GM18858 (cell line): ENCODE results near the gene CELA1.

ENCODE experiments used
- ATAC-seq: cut with Tn5 transposase; IDR thresholded peaks from one replicate; pipeline ENCODE4 v1.9.1; 2021; ENCODE audit not compliant: unreplicated experiment

CELA1 gene

DNA sequence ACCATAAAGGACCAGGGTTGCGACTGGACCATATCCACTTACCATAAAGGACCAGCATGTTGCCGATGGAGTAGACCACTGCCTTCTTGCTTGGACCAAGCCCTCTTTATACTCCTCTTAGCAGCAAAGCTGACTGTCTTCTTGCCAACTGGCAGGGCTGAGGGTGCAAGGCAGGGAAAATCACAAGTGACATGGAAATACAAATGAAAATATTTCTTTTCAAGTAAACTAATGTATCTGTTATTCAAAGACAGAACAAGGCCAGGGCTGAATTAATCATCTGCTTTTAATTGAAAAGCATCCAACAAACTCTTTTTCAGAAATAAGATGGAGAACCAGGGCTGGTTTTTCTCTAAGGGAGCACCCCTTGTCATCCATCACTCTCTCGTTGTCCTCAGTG, at the start of gene CELA1:
Gene CELA1, minus strand, starts transcription at position 99 of the 400 bp plus-strand sequence. Its CDS starts 41 bp downstream, at position 58.
- ATAC-seq, result no peak

DNA sequence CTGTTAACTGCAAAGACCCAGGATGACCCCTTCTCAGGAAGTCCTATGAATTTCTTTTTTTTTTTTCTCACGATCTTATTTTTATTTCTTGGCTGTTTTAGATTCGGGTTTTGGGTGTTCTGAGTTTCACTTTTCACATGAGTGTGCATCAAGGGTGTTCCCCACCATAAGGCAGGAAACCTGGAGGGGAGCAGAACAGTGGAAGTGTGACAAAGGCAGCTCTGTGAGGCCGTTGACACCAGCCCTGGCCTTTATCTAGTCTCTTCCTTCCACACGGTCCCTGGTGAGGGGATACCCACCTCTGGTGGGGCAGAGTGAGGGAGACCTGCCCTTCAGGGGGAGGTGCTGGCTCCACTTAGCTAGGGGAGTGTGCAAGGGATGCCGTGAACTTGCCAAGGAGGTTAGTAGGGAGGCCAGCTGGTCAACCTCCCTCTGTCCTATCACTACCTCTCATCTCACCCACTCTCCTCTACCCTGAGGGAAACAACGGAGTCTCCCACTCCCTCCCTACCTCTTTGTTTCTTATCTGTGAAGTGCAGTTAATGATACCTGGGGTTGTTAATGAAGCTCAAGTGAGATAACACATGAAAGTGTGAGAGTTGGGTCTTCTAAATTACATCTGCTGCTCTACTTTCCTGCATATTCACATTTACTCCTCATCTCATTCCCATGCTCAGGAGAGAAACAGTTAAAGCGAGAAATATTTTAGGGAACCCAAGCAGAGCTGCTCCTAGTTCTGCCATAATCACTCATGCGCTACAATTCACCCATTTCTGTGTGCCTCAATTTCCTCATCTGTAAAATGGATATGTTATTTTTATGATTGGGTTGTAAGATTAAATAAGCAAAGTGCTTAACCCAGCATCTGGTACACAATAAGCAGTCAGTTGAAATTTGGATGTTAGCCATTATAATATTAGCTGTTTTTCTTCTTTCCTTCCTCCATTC, 49.1 kb upstream of the CELA1 start:
- ATAC-seq, result no peak

DNA sequence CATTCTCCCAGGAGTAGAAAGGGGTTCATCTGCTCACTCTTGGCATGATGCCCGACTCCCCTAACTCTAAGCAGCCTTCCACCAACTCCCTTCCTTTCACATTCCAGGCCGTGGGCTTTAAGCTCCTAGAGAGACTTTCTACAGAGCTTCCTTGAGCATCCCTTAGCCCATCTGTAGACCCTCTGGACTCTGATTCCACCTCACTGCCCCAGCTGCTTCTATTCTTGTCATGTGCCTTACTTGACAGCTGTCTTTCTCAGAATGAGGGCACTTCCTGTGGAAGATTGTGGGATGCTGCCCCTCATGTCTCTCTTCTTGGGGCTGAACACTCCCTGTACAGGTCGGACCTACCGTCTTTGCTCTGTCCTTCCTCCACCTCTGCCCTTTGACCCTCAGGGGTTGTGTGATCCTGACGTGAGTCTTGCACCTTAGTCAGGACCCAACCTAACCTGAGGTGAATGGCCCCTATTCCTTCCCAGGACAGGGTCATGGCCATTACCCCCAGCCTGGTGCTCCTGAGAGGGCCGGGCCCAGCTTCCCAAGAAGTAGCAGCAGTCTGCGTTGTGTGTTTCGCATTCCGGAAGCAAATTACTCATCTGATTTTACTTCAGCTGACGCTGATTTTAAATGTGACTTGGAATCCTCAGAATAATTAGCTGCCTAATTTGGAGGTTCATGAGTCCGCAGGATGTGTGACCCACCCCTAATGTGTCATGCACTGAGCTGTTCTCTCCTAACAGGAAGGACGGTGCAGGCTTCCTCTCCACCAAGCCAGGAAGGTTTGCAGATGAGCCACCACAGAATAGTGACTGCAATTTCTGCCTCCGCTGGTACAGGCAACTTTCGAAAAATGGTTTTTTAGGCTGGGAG, 47.4 kb upstream of the CELA1 start:
- ATAC-seq, result no peak

DNA sequence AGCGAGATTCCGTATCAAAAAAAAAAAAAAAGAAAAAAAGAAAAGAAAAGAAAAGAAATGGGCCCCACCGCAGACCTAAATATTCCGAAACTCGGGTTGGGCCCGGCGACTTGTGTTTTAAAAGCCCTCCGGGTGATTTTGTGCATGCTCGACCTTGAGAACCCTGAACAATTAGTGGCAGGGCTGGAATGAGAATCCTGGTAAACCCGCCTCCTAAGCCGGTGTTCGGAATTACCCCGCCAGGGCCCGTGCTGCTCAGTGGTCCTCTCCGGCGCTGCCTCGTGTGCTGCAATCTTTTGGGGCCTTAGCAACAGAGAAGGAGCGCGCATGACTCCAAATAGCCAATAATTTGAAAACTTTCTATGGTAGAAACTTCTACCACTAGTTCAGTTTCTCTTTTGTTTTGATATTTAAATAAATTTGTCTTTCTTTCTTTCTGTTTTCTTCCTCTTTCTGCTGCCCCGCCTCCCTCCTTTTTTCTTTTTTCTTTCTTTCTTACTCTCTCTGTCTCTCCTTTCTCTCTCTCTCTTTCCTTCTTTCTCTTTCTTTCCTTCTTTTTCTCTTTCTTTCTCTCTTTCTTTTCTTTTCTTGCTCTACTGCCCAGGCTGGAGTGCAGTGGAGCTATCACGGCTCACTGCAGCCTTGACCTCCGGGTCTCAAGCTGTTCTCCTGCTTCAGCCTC, 46.2 kb upstream of the CELA1 start:
- no peak for ATAC-seq

DNA sequence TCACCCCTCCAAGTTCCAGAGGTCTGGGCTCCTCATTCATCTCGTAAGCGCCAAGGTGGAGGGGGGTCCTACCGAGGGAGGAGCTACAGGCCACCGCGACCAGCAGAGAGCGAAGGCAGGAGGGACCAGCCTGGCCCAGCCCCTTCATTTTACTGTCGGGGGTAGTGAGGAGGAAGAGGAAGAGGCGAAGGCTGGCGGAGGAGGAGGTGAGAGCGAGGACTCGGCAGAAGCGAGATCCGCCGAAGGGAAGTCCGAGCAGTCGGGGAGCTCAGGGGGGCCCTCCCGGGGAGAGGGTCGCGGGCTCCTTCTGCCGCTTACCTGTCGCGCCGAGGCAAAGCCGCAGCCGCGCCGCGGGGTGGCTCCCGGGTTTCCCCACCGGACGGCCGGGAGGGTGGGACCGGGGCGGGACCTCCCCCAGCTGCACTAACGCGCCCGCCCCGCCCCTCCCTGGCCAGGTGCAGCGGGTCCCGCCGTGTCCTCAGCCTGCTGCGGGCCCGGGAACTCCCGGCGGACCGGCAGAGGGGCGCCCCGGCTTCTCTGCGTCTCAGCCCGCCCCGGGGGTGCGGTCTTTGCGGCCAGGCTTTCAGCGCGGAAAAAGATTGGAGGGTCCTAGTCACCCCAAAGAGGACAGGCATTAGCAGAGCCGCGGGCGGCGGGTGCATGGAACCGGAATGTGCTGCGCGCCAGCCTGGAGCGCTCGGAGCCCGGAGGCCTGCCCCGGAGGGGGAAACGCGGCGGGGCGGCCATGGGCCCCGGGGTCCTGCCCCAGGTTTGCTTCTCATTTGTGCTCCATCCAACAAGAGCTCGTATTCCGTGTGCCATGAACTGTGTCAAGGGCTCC, 45.0 kb upstream of the CELA1 start, which contains the start of gene GALNT6:
Gene GALNT6, minus strand, starts transcription at position 124 of the 841 bp plus-strand sequence. CDS start 11,625 bp downstream, outside the sequence.
- ATAC-seq, result no peak

DNA sequence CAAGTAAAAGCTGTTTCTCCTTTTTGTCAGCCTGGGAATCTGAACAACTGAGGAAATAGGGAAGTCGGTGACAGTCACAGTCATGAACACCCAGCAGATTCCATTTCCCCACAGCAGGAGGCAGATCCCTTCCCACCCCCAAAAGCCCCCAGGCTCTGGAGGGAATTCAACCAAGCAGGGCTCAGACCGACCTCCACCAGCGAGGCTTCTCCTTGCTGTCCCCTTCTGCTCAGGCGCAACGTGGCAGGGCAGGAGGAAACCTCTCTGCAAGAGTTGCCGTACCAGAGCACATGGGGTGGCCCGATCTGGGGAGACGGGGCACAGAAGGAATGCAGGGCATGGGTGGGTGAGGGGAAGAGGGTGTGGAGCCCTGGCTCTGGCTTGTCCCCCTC, 44.4 kb upstream of the CELA1 start:
- ATAC-seq, result no peak

DNA sequence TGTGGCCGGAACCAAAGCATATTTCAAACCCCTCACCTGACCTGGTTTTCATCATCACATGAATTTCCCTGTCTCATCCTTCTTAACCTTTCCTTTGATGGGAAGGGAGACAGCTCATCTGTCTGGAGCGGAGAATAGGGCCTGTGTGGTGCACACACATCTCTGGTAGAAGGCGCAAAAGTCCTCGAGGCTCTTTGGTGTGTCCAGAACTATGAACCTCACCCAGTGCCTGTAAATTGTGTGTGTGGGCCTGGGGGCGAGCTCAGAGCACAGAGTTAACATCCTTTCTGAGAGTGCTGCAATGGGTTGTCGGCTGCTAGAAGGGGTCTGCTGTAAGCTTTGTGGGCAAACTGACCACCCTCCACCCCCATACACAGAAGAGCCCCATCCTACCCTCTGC, 44.0 kb upstream of the CELA1 start:
- no peak for ATAC-seq

DNA sequence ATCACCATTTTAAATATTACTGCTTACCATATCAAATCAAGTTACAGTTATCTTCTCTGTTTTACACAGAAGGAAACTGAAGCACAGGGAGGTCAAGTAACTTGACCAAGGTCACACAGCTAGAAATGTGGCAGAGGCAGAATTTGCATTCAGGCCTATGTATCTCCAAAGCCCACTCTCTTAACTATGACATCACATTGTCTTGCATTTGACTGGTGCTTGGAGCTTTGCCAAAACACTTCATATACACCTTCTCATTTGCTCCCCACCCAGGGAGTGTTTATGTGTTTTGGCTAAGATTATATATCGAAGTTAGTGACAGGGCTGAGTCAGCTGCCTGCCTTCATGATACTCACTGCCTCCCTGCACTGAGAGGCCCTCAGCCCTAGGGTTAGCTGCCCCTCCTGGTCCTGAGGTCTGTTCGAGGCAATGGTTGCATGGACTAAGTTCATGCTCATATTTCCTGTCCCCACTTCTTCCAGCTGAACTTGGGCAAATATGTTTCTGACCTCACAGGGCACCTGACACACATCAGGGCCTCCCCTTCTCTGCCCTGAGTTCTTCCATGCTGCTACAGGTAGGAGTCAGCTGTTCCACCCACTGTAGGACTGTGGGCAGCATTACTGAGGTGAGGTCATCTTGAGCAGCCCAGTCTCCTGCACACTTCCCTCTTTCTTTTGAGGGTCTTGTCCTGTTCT, 43.0 kb upstream of the CELA1 start:
- ATAC-seq, result no peak

DNA sequence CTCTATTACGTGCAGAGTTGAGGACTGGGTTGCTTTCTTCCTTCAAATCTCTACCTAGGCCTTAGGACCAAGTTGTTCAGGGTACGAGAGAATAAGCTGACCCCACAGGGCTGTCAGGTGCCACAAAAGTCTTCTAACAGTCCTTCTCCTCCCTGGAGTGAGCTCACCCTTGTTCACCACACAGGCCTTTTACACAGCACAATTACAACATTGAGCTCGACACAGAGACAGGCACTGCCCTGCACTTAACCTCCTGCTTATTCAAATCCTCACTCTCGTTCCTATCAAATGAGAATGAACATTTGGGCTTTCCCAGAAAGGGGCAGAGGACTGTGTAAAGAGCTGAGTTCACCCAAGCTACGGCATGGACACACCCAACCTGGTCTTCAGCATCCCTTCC, 42.4 kb upstream of the CELA1 start:
- ATAC-seq, result no peak

DNA sequence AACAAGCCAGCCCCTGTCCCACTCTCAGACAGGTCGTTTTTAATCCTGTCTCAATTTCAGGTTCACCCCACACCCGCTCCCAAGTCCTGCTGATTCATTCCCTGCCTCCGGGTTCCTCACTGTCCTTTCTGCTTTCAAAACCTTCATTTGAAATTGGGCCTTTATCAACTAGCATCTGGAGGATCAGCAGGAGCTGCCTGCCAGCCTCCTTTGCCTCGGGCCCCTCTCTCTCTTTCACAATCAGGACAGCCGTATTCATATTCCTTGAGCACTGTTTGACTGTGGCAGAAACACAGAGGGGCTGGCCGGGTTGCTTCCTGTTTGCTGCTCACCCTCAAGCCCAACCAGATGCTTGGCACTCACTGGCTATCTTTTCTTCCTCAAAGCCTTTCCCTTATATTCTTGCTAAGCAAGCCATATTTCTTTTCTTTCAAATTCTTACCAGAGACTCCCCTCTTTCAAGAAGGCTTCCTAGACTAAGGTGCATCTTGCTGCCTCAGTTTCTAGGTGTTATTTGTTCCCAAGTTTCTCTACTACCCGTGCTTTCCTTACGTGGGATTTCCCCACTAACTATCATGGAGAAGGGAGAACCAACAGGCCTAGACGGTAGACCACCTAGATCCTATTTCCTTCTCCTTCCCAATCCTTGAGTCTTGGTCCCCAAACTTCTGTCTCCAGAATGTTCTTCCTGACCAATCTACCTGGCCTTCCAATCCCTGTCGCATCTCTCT, 41.8 kb upstream of the CELA1 start:
- no peak for ATAC-seq

DNA sequence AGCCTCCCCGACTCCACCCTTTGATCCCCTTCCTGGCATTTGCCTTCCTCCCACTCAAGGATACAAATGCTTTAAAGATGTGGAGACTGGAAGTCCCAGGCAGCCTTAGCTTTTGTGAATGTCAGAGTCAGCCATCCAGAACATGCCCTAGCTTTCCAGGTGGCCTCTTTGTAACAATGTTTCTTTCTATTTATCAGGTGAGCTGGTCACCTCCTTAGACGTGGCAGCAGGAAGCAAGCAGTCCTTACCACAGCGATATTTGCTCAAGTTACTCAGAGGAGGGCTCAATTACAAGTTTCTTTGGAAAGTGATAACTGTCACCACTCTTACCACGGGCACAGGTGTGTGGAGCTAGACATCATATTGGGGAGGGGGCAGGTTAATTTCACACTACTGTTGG, 39.9 kb upstream of the CELA1 start:
- ATAC-seq, result no peak

DNA sequence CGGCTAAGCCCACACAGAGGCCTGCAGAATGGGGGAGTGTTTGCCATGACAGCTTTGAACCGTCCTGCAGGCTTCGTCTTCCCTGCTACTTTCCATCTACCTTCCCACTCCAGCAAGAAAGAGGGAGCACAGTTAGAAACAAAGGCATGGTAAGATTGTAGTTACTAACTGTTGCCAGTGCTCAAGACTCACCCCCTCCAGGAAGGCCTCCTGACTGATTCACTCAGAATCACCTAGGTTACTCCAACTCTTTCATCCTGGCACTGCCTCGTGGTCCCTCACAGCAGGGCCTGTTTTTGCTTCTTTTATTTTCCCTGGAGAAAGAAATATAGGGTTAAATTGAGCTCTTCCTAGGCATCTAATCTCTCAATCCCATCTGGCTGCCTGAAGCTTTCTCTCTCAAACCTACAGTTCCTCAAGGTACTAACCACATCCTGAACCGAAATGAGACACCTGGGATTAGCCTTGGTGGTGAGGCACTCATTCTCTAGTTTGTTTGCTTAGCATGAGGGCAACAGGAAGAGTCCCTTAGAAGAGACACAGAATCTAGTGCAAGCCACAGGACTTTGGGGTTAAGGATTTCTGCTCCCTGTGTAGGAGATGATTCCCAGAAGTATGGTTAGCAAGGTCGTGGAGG, 36.9 kb upstream of the CELA1 start:
- ATAC-seq, result no peak

DNA sequence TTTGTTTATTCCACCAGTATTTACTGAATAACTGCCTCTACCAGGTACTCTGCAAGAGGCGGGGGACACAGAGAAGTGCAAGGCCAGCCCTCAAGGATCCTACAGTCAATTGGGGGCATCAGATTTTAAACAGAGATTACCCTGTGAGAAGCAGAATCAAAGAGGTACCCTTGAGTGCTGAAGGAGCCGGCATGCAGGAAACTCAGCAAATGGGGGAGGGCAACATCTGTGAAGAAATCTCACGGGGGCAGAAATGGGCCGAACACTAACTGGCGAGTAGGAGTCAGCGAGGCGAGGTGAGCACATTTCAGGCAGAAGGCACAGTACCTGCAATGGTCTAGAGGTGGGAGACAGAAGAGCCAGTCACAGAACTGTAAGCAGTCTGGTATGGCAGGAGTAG, 35.7 kb upstream of the CELA1 start:
- no peak for ATAC-seq

DNA sequence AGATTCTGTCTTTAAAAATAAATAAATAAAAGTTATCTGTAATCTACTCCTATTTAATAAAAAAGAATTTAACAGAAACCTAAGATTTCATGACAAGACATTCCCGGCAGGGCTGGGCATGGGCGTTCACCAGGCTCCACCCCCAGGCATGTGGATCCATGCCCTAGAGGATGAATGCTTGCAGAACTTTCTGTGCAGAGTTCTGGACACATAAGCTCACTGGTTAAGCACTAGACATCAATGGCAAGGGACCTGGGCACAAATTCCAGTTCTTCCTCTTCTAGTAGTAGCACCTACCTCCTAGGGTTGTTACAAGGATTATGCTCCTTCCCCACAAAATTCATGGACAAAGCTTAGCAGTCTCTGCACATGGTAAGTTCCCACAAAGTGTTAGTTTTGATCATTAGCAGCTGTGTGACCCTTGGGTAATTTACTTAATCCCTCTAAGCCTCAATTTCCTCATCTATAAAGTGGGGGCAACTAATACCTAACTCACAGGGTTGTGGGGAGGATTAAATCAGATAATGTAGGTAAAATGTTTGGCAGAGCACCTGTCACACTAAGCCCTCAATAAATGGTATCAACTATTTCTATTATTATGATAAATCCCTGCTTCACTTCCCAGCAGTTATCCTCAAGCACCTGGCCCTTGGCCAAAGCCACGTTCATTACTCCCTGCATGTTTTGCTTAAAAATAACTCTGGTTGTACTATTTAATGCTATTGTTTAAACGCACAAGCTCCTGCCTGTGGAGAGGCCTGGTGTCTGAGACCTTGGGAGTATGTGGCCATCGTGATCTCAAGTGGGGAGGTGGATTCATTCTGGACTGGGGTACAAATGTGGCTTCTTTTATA, 35.0 kb upstream of the CELA1 start:
- no peak for ATAC-seq

DNA sequence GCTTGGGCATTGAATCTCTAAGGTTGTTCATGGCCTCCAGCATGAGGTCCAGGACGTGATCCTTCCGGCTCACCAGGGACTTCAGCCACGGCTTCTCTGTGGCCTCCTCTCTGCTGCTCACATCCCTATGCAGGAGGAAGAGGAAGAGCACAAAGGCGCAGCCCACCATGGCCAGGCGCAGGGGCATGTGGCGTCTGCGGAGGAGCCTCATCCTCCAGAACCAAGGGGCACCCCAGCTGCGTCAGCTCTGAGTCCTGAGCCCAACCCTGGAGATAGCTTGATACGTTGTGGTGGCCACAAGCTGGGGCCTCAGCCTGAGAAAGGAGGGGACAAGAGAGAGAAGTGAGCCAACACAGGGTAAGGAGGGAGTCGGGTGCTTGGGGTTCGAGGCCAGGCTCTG, 33.1 kb upstream of the CELA1 start:
- no peak for ATAC-seq

DNA sequence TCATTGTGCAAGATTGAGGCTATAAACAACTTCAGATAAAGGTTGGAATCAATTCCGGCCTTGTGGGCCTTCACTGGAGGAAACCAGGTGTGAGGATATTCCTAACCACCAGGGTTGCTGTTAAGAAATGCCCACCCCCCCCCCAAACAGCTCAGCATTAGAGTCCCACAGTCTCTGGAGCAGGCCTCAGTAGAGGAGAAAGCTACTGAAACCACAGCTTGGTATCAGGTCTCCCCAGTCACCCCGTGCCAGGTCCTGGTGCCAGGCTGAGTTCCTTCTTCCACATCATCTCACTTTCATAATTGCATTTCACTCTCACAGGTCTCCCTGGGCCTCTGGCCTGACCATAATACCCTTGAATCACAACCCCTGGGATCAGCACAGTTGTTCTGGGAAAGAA, 32.3 kb upstream of the CELA1 start:
- no peak for ATAC-seq

DNA sequence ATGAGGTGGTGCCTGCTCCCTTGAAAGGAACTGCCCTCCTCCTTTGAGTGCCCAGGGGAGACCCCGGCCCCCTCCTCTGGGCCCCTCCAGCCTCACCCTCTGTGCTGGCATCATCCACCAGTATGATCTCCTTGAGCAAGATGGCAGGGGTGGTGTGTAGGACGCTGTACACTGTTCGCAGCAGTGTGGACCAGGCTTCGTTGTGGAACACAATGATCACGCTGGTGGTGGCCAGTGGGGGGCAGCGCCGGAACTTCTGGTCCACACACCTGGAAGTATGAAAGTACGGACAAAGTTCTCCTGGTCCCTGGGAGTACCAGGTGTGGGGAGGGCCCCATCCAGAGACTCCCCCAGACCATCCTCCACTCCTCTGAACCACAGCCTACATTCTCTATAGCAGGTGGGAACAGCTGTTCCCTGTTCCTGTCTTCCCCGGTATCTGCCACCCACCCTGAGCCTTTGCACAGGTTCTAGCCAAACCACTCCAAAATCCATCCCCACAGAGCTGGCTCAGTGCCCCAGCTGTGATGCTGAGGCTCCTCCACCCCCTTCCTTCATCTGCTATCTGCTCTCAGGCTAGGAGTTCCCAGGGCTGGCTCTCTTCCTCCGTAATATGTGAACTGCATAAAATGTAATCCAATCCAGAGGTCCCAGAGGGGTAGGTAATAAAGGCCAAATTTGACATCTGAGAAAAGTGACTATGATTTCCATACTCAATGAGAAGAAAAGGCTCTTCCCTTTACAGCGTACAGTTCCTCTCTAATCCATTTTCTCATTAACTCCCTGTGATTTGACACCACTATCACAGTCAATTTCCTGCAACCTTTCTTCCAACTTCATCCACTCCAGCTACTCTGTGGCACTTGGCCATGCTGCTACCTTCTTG, 30.9 kb upstream of the CELA1 start:
- no peak for ATAC-seq
